GM19023 (cell line): Measurements from ENCODE around the gene NRDC.
"Not testable (repeated sequence)": the region's sequence is repeated elsewhere in the genome, so short reads cannot be mapped to it uniquely, and the experiment has no call there.

Experiments
- ATAC-seq: cut with Tn5 transposase; IDR thresholded peaks from one replicate; pipeline ENCODE4 v1.9.1; 2021; ENCODE audit warnings: mild to moderate bottlenecking, moderate library complexity; ENCODE audit not compliant: unreplicated experiment

The NRDC gene

DNA sequence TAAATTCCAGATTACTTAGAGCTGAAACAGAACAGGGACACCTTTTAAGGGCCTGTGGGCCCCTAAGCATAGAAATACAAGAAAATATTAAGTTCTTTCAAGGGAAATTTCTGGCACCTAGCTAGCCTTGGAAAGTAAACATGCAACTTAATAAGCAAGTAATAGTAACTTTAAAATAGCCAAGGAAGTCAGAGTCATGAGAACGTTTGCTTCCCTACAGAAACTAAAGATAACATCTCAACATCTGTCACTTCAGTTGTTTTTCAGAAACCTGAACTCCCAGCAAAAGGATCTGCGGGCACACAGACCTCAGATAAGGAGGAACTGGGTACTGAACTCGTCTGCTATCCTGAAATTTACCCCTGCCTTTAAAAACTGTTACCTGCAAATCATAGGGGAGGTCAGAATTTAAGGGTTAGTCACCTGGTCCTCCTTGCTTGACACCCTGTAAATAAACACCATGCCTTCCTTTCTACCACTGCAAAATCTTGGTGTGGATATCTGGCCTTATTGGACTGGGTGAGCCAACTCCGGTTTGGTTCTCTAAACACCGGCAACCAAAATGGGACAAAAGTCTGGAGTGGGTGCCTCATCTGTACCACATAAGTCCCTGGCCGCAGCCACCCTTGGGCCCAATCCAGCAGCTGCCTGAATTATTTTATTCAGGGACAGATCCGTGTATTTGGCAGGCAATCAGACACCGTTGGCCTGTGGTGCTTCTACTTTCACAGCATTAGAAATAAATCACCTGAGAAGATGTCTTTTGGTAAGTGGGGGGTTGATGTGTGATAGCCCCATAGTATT lies 27.9 kb downstream of the NRDC start:
- no peak for ATAC-seq

DNA sequence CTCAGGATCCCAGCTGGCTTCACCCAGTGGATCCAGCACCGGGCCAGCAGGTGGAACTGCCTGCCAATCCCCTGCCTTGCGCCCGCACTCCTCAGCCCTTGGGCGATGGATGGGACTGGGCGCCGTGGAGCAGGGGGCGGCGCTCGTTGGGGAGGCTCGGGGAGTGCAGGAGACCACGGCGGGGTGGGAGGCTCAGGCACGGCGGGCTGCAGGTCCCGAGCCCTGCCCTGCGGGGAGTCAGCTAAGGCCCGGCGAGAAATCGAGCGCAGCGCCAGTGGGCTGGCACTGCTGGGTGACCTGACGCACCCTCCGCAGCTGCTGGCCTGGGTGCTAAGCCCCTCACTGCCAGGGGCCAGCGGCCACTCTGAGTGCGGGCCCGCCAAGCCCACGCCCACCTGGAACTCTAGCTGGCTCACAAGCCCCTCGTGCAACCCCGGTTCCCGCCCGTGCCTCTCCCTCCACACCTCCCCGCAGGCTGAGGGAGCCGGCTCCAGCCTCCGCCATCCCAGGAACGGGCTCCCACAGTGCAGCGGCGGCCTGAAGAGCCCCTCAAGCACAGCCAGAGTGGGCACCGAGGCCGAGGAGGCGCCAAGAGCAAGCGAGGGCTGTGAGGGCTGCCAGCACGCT lies 31.1 kb downstream of the NRDC start:
- no peak for ATAC-seq

GRCh38 chr1:51843948-51844347 lies 34.6 kb downstream of the NRDC start:
- ATAC-seq: no peak

GRCh38 chr1:51842261-51842660 lies 36.3 kb downstream of the NRDC start:
- ATAC-seq: no peak

DNA sequence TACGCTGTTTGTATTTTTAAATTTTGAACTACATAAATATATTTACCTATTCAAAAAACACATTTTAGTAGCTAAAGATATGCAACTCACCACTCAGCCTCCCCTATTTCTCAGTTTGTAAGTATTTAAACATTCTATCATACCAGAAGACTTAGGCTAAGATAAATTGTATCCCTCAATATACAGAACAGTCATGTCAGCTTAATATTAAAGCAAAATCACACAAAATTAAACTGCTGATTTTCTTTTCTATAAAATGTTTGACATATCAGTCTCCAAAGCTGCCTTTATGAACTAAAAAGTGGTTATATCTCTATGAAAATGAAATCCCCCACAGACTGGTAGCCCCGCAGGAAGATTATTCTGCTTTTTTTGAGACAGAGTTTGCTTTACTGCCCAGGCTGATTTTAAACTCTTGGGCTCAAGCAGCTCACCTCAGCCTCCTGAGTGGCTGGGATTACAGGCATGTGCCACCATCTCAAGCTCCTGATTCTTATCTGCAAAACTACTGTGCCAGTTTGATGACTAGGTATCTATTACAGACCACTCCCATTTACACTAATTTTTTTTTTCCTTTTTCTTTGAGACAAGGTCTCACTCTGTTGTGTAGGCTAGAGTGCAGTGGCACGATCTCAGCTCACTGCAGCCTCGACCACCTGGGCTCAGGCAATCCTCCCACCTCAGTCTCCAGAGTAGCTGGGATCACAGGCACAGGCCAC lies 37.6 kb downstream of the NRDC start:
- no peak for ATAC-seq

DNA sequence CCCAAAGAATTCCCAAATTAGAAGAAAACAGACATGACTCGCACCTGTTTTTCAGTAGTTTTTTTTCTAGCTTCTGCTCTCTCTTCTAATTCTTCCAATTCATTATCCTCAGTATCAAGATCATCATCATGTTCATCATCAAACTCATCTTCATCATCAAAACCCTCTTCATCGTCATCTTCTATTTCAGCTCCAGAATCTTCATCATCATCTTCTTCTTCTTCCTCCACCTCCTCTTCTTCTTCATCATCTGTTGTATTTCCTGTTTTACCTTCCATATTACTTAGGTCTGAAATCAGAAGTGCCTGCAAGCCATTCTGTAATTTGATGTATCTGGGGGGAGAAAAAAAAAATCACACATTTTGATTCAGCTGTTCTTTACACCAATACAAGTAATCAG lies 38.3 kb downstream of the NRDC start:
- no peak for ATAC-seq

GRCh38 chr1:51839094-51839493 lies 39.4 kb downstream of the NRDC start:
- ATAC-seq: no peak

- ATAC-seq: no peak
Observed at GRCh38 chr1:51837243-51837642, 41.3 kb downstream of the NRDC start.

- no peak for ATAC-seq
Observed at GRCh38 chr1:51833700-51834099, 44.8 kb downstream of the NRDC start.

DNA sequence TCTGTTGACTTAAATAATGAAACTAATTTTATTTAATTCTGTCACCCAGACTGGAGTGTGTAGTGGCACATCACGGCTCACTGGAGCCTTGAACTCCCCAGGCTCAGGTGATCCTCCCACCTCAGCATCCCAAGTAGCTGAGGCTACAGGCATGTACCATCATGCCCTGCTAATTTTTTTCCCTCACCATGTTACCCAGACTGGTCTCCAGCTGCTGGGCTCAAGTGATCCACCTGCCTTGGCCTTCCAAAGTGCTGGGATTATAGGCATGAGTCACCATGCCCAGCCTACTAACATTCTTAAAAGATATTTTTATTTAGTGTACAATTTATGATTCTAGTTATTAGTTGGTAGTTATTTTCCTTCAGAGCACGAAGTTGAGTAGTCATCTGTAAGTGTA lies 49.5 kb downstream of the NRDC start:
- no peak for ATAC-seq

DNA sequence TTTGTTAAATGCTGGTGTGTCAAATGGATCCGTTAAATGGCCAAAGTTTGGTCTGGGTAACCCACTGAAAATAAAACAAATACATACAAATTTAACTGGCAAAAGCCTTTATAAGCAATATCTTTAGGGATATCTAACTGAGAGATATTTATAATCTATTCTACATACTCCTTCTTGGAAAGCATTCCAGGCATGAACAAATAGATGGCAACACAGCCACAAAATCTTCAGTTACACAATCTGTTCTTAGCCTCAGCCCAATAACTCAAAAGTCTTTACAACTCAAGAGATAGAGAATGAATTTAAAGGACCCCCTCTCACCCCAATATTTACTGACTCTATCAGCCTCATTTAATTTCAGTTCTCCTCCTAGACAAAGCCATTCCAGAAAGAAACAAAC lies 58.7 kb downstream of the NRDC start:
- ATAC-seq: no peak

GRCh38 chr1:51819021-51819420 lies 59.5 kb downstream of the NRDC start:
- ATAC-seq: not testable (repeated sequence)

DNA sequence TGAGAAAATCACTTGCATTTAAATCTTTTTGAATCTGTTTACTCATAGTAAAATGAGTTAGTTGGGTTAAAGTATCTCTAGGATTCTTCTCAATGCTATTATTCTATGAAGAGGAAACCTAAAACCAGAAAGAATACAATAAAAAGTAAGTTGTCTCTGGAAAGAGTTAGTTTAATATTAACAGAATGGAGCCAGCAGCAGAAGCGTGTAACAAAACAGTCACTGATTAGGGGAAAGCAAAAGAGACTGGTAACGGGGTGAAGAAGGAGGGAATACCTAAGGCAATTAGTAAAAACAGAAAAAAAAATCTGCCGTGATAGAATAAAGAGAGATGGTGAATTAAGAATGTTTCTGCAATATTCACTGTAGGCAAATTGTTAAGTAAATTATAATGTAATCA lies 60.0 kb downstream of the NRDC start:
- no peak for ATAC-seq

DNA sequence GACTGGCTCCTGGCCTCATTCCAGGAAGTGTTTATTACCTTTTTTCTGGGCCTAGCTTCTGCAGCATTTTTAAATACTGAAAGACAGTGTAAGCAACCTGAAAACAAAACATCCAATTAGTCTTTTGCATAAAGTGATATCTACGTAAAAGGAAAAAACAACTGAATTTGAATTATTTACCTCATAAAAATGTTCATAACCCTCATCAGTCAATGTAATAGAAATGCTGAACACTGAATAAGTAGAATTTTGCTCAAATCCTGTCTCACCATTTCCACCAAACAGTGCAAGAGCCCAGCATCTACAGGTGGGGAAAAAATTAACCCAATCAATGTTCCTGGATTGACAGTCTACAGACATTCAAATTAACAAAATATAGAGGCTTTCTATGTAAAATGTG lies 64.0 kb downstream of the NRDC start:
- ATAC-seq: no peak

DNA sequence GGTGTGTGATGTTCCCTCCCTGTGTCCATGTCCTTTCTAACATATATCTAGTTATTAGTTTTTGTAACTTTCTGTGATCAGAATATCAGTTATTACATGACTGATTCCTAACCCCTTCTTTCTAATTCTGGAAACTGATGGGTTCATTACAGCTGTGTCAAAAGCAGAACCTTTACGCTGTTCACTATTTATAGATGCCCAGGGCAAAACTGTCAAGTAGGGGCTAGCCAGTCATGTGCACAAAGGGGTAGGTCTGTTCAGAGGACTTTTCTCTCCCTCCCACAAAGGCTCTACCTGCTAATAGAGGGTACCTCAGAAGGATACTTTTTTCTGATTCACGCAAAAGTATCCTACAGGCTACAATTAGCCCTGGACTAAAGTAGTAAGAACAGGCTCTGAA lies 79.2 kb downstream of the NRDC start:
- no peak for ATAC-seq

- no peak for ATAC-seq
Observed at GRCh38 chr1:51794868-51795267, 83.7 kb downstream of the NRDC start.

DNA sequence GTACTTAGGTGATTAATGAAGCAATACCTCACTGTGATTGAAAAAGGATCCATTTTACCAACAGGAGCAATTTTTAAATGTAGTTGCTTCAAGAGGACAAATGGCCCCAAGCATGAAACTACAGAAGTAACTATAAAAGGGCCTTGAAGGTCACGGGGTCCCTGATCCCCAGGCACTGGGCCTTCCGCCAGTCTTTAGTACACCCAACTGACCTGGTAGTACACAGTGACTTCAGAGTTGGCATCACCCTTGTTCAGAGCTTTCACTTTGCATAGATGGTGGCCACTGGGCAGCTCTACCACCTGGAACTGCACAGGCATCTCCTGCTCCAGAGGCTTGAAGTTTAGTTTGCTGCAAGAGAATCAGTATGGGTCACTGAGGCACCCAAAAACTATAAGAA lies 84.3 kb downstream of the NRDC start:
- ATAC-seq: no peak

- no peak for ATAC-seq
Observed at GRCh38 chr1:51792864-51793263, 85.7 kb downstream of the NRDC start.

DNA sequence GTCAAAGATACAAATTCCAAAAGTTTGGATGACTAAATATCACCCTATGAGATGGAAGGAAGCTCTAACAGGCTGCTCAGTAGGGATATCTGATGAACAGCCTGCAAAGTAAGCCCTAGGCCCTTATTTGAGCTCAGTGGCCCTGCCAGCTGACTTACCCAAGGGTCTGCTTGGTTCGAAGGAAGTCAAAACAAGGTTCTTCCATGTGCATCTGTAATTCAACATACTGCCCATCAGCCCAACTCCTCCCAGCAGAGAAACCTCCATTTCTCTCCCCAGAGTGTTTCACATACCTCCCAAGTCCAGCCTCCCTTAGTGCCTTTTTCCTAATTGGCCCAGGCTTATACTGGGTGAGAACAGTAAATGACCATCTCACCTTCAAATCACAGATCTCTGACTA lies 86.6 kb downstream of the NRDC start:
- no peak for ATAC-seq

DNA sequence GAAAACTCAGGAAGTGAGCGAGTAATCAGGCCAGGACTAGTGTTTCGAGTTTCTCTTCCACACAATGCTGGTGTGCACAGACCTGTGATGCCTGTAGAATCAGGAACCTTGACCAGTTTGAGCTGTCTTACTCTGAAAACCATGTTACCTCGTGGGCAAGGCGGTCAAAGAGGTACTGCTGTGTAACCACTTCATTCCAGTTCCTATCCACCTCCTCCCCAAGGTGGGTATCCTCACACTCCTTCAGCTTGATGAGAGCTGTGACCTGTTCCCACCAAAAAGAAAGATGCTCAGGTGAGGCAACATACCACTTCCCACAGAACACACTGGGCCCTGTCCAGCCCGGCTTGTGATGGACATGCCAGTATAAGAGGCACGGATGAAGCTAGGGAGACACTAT lies 88.1 kb downstream of the NRDC start:
- ATAC-seq: no peak

DNA sequence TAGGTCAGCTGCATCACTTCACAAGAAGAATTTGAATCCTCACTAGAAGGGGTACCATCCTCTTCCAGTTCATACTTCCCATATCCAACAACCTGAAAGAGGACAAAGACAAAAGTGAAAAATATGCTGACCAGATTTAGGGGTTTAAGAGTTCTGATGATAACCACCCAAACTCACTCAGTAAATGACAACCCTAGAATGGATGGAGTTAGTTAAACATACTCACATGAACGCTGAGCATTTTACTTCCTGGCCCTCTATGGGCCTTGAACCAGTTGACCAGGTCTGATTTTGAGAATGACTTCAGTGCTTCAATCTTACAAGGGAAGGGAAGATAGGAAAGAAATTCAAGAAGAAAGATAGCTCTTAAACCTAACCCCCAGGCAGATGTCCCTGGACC lies 89.2 kb downstream of the NRDC start:
- no peak for ATAC-seq

DNA sequence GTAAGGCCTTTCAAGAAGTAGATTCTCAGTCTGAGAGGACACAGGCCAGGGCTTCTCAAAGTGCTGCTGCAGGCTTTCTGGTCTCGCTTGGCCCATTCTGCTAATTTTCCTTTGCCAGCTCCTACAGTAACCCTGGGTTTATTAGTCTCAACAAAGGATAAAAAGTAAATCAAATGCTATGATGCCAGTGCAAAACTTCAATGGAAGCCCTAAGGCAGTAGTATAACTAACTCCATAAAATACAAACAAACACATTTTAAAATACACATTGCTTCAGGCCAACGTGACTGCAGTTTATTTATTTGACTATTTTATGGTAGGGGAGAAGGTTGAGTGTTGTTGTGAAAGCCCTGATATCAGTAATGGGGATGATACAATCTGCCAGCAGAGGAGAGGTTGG lies 89.6 kb downstream of the NRDC start:
- no peak for ATAC-seq
